CD4-positive, alpha-beta T cell (primary cell): ENCODE data around the gene GCKR. TPM values are rescaled to one million over a fixed set of nuclear protein-coding genes. Genes with fewer than 3 reads are reported as not detected.

Experiments
- ATAC-seq: fragments of 200-7000 bp; cut with Tn5 transposase; one replicate; pipeline ENCODE4 v1.10.0; 2022; ENCODE audit warnings: mild to moderate bottlenecking; ENCODE audit not compliant: poor library complexity
- CTCF ChIA-PET: fragments of 350-600 bp; sonication (Branson Sonifier 250); formaldehyde crosslinking; loops from one replicate; lab custom pipeline; 2021; ENCODE audit warnings: antibody characterized with exemption, inconsistent platforms; lab: Charles Lee
- POLR2A ChIA-PET: fragments of 350-600 bp; sonication (Branson Sonifier 250); formaldehyde crosslinking; loops from one replicate; lab custom pipeline; 2021; ENCODE audit warnings: antibody characterized with exemption, inconsistent platforms; lab: Charles Lee
- DNase-seq, 14 experiments: peaks; one replicate each; pipeline ENCODE4 v3.0.0-alpha.2; 2013 to 2020; ENCODE audit warnings: mixed read lengths in 2 of 14
- H3K27ac ChIP-seq, 2 donors: one replicate each; pipeline versions ENCODE4 v1.5.1 to v1.7.0; 2013; ENCODE audit warnings: low read length in 2 of 2, low read depth in 1 of 2, mild to moderate bottlenecking in 1 of 2
- H3K27me3 ChIP-seq, 2 experiments: 1 replicate in 1 of 2; 2 replicates in 1 of 2; pipeline versions ENCODE4 v1.6.1 to v1.7.0; 2013; ENCODE audit warnings: low read length in 2 of 2, control low read depth in 1 of 2, mild to moderate bottlenecking in 1 of 2, moderate library complexity in 1 of 2; ENCODE audit not compliant: insufficient read depth in 2 of 2, control insufficient read depth in 1 of 2
- H3K36me3 ChIP-seq: one replicate; pipeline ENCODE4 v1.6.1; 2013; ENCODE audit warnings: low read length, control low read depth; ENCODE audit not compliant: insufficient read depth
- H3K4me1 ChIP-seq: one replicate; pipeline ENCODE4 v1.6.1; 2013; ENCODE audit warnings: low read length, control low read depth; ENCODE audit not compliant: insufficient read depth
- H3K4me3 ChIP-seq: one replicate; pipeline ENCODE4 v1.5.1; 2013; ENCODE audit warnings: mild to moderate bottlenecking, low read length, moderate library complexity
- H3K9me3 ChIP-seq, 2 experiments: 1 replicate in 1 of 2; 2 replicates in 1 of 2; pipeline versions ENCODE4 v1.6.1 to v1.7.0; 2013; ENCODE audit warnings: low read length in 2 of 2, mild to moderate bottlenecking in 2 of 2, control low read depth in 1 of 2, moderate library complexity in 1 of 2; ENCODE audit not compliant: control insufficient read depth in 1 of 2, insufficient read depth in 1 of 2
- H3K27ac Mint-ChIP-seq: one replicate; pipeline ENCODE4 v1.8.0; 2020; ENCODE audit warnings: mixed read lengths
- H3K27me3 Mint-ChIP-seq: one replicate; pipeline ENCODE4 v1.8.0; 2021; ENCODE audit warnings: mixed read lengths
- H3K36me3 Mint-ChIP-seq: one replicate; pipeline ENCODE4 v1.8.0; 2021; ENCODE audit warnings: low read depth, mixed read lengths
- H3K4me1 Mint-ChIP-seq: one replicate; pipeline ENCODE4 v1.8.0; 2021; ENCODE audit warnings: low read depth, mixed read lengths
- H3K4me3 Mint-ChIP-seq: one replicate; pipeline ENCODE4 v1.8.0; 2020; ENCODE audit warnings: mild to moderate bottlenecking, mixed read lengths
- H3K9me3 Mint-ChIP-seq: one replicate; pipeline ENCODE4 v1.8.0; 2020; ENCODE audit warnings: mixed read lengths
- intact Hi-C, 2 experiments: fragments of 100-400 bp; cut with DNase I in 1 of 2; cut with micrococcal nuclease in 1 of 2; formaldehyde crosslinking; loops; one replicate each; pipeline versions ENCODE4 v1.15.1 to v1.9.0; 2023 to 2025; cut with DNase I, micrococcal nuclease
- total RNA-seq, 174 experiments: library from RNA in 2 of 174; stranded (reverse) in 2 of 174; gene quantifications; one replicate each; pipeline ENCODE4 v1.2.3 and lab custom pipeline; 2021 to 2026
- TF ChIP-seq, protein P1 (sequence below): fragments of 200-600 bp; IDR thresholded peaks from one replicate; pipeline ENCODE4 v1.8.0; 2022; ENCODE audit warnings: antibody characterized with exemption, mild to moderate bottlenecking

The GCKR gene
- total RNA-seq, 2 experiments from 2014 or later = not detected

DNA sequence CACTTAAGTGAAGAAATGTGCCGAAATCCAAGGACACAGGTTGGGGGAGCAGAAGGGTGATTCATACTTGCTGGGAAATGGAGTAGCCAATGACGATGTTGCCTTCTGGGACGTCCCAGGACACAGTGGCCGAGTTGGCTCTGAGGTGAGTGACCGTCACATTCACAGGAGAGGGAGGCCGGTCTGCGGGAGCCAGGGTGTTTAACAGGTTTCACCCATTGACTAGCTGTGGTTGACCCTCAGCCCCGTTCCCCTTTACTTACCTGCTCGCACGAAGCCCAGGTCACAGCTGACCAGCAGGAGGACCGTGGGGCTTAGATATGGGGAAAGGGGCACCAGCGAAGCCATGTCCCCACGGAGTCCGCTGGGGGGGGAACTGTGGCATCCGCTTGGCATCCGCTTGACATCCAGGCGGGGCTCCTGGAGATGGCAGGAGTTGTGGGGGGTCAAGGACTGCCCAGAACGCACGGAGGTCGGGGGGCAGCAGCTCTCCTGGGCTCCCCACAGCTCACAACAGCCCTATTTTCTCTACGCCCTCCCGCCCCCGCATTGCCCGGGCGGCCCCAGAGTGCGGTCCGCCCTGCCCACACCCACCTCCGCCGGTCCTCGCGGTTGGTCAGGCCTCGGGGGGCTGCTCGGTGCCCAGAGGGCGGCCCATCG is 2.2 kb upstream of the GCKR start:
- Mint-ChIP-seq H3K27me3 (peaks cover 55% of the 10 kb centered on the region), H3K4me1 (peaks cover 21% of the 10 kb centered on the region), H3K27ac (no peak overlapping the region), H3K36me3 (no peaks in the 10 kb centered on the region), H3K9me3 (no peaks in the 10 kb centered on the region), H3K4me3 (peak overlapping the region; percentile 26)
- ATAC-seq = no peak
- no peak overlapping the region for H3K27ac ChIP-seq
- no peaks in the 10 kb centered on the region for H3K36me3 ChIP-seq
- peaks cover 38 to 50% of the 10 kb centered on the region in 2 experiments for H3K27me3 ChIP-seq
- H3K4me1 ChIP-seq = peaks cover 17% of the 10 kb centered on the region
- intact Hi-C loops = loop anchor here in 1 of 2 experiments (2.0 kb wide), 1 partner anchor 86 kb away; no protein-coding TSS in a partner anchor
- TF ChIP-seq, protein P1, sequence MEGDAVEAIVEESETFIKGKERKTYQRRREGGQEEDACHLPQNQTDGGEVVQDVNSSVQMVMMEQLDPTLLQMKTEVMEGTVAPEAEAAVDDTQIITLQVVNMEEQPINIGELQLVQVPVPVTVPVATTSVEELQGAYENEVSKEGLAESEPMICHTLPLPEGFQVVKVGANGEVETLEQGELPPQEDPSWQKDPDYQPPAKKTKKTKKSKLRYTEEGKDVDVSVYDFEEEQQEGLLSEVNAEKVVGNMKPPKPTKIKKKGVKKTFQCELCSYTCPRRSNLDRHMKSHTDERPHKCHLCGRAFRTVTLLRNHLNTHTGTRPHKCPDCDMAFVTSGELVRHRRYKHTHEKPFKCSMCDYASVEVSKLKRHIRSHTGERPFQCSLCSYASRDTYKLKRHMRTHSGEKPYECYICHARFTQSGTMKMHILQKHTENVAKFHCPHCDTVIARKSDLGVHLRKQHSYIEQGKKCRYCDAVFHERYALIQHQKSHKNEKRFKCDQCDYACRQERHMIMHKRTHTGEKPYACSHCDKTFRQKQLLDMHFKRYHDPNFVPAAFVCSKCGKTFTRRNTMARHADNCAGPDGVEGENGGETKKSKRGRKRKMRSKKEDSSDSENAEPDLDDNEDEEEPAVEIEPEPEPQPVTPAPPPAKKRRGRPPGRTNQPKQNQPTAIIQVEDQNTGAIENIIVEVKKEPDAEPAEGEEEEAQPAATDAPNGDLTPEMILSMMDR = no peak
- no peak overlapping the region for H3K4me3 ChIP-seq
- ChIA-PET POLR2A (no interaction called here), CTCF (no interaction called here)
- peak in 2 of 14 experiments; percentile 7 to 14 for DNase-seq
- no peaks in the 10 kb centered on the region for H3K9me3 ChIP-seq

DNA sequence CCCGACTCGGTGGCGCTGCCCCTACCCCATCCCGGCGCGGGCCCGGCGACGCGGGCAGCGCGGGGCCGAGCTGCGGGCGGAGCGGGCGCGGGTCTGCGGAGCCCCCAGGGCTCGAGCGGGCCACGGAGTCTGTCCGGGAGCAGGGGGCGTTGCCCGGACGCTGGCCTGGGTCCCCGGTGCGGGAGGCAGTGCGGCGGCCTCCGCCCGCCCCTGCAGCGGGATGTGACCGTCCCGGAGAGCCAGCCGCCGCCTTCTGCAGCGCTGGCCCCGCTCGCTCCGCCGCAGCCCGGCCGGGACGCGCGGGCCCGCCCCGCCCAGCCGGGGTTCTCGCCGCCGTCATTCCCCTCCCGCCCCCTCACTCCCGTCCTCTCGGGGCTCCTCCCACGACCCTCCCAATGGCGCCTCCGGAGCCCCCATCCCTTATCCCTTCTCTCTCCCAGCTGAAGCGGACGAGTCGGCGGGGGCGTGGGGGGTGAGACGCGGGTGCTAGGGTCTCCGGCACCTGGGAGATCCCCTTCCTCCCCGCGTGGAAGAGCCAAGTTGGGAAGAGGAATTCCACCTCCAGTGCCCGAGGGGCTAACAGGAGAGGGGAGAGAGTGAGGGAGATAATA is 1.6 kb upstream of the GCKR start, which contains the start of gene FNDC4:
TSS of gene FNDC4 (minus strand) at position 257 of the 611 bp plus-strand sequence. CDS start 521 bp downstream, outside the sequence.
- Mint-ChIP-seq H3K9me3 (no peaks in the 10 kb centered on the region), H3K27ac (no peak within 1 kb of the TSS), H3K36me3 (no peaks in the 10 kb centered on the region), H3K4me3 (peak within 1 kb of the TSS; percentile 56), H3K4me1 (peaks cover 15% of the 10 kb centered on the region), H3K27me3 (peaks cover 56% of the 10 kb centered on the region)
- intact Hi-C loops = loop anchor here in 1 of 2 experiments (2.0 kb wide), 1 partner anchor 86 kb away; no protein-coding TSS in a partner anchor
- Histone ChIP-seq H3K4me3 (peak within 1 kb of the TSS; percentile 39), H3K27me3 (peaks cover 38 to 53% of the 10 kb centered on the region in 2 experiments), H3K9me3 (no peaks in the 10 kb centered on the region), H3K4me1 (peaks cover 14% of the 10 kb centered on the region), H3K36me3 (no peaks in the 10 kb centered on the region), H3K27ac (no peak within 1 kb of the TSS)
- POLR2A ChIA-PET = no interaction called here
- TF ChIP-seq, protein P1 = no peak
- DNase-seq (peak in 8 of 14 experiments; percentile 4 to 55 (median 24)), ATAC-seq (peak; percentile 64)
- CTCF ChIA-PET = no interaction called here

DNA sequence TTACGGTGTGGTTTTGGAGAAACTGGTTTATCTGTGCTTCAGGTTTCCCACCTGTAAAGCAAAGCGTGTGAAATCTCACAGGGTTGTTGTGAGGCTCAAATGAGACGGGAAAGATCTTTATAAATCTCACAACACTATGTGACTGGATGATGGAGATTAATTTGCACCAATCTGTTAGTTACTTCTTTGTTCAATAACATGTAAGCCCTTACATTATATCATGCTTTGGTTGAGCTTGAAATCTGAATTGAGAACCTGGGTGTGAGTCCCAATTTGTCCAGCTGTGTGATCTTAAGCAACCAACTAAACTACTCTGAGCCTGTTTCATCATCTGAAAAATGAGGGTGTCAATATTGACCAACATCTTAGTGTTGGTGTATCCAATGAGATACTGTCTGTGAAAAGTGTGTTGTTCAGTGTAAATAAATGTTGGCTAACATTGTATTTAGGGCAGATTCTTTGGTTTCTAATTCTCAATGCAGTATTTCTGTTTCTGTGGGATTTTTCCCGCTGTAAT is 741 bp upstream of the GCKR start:
- Mint-ChIP-seq H3K36me3 (no peaks in the 10 kb centered on the region), H3K9me3 (no peaks in the 10 kb centered on the region), H3K27me3 (peaks cover 56% of the 10 kb centered on the region), H3K4me3 (peak overlapping the region; percentile 56), H3K27ac (no peak overlapping the region), H3K4me1 (peaks cover 13% of the 10 kb centered on the region)
- TF ChIP-seq, protein P1 = no peak
- ChIA-PET POLR2A (no interaction called here), CTCF (no interaction called here)
- no peaks in the 10 kb centered on the region for H3K36me3 ChIP-seq
- no peak overlapping the region for H3K27ac ChIP-seq
- peaks cover 12% of the 10 kb centered on the region for H3K4me1 ChIP-seq
- DNase-seq = peak in 1 of 14 experiments; percentile 13
- H3K4me3 ChIP-seq = no peak overlapping the region
- intact Hi-C loops = loop anchor here in 1 of 2 experiments (2.0 kb wide), 1 partner anchor 85 kb away; no protein-coding TSS in a partner anchor
- H3K27me3 ChIP-seq = peaks cover 38 to 53% of the 10 kb centered on the region in 2 experiments
- no peak for ATAC-seq
- no peaks in the 10 kb centered on the region for H3K9me3 ChIP-seq
